ENCODE measurements around the gene REC114.
"Not testable (repeated sequence)": the region's sequence is repeated elsewhere in the genome, so short reads cannot be mapped to it uniquely, and the experiment has no call there.

REC114 gene

DNA sequence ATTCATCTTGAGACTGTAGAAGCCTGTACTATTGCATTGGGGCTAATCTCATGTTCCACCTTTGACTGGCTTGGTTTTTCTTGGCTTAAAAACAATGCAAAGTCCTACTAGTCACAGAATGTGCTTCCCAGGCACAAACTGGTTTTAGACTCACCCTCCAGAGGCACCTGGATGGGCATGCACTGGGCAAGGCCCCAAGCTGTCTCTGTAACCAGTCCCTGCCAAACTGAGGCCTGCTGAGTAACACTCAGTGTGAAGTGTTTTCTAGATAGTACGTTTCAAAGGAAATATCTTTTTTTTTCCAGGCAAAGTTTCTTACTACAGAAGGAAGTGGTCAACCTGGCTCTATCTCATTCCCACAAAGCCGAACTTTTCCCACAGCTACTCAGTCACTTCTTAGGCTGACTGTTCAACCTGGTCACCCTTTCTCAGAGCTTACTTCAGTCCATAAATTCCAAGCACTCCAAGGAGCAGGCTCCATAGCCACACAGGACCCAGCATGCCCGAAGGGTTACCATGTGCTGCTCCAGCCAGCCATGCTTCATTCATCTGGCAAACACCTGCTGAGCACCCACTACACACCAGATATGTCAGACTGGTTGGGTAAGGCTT lies 132.8 kb downstream of the REC114 start:
- DNase-seq (ENCODE audit: low read depth): no peak

- DNase-seq (ENCODE audit: low read depth): not testable (repeated sequence)
Observed at GRCh38 chr15:73577593-73577992, 134.6 kb downstream of the REC114 start.

DNA sequence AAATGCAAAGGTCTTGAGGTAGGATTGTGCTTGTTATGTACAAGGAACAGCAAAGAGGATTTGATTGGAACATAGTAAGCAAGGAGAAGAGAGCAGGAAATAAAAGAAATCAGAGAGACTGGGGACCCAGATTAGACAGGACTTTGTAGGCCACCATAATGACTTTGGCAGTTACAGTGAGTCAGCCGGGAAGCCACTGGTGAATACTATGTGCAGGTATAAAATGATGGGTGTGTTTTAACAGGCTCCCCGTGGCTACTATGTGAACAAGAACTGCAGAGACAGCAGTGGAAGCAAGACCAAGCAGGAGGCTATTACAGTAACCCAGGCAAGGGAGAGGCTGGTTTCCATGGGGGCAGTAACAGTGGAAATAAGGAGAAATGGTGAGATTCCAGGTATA lies 135.1 kb downstream of the REC114 start:
- no peak for DNase-seq (ENCODE audit: low read depth)

DNA sequence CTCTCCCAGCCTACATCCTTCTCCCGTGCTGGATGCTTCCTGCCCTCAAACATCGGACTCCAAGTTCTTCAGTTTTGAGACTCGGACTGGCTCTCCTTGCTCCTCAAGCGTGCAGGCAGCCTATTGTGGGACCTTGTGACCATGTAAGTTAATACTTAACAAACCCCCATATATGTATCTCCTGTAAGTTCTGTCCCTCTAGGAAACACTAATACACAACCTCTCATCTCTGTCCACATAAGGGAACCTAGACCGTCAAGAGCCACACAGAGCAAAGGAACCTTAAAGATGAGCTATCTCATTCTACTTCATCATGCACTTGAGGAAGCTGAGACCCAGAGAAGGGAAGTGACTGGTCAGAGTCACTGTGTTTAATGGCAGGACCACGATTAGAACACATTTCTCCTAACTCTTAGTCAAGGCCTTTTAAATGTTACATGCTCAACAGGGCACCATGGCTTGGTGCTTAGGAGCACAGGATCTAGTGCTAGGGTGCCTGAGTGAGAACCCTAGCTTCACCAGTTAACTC lies 140.0 kb downstream of the REC114 start:
- DNase-seq (ENCODE audit: low read depth): no peak

GRCh38 chr15:73583544-73583943 lies 140.6 kb downstream of the REC114 start:
- DNase-seq (ENCODE audit: low read depth): no peak

DNA sequence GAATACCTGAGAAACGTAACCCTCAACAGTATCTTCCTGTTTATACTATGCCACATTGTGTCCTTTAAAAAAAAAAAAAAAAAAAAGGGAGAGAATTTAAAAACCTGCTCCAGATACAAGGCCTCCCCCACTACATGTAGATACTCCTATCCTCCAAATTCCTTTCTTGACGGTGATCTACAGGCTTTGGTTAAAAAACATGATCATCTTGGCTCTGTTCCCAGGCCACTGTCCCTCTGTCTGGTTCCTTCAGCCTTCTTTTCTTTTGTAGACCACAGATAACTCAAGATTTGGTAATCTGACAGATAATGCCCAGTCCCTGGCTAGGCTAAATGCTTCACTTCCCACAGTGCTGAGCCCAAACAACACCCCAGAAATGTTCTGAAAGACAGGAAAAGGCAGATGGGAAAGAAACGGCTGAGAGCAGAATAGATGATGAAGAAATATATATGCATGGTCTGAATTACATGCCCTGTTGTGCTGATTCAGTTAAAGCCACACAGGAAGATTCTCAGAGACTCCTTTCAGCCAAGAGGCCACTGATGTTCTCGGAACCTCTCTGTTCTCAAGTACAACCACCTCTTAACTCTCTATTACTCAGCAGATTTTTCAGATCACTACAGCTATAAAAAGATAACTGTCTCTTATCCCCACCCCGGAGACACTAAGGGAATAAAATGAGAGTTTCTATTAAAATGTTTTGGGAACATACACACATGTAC lies 141.9 kb downstream of the REC114 start:
- no peak for DNase-seq (ENCODE audit: low read depth)

DNA sequence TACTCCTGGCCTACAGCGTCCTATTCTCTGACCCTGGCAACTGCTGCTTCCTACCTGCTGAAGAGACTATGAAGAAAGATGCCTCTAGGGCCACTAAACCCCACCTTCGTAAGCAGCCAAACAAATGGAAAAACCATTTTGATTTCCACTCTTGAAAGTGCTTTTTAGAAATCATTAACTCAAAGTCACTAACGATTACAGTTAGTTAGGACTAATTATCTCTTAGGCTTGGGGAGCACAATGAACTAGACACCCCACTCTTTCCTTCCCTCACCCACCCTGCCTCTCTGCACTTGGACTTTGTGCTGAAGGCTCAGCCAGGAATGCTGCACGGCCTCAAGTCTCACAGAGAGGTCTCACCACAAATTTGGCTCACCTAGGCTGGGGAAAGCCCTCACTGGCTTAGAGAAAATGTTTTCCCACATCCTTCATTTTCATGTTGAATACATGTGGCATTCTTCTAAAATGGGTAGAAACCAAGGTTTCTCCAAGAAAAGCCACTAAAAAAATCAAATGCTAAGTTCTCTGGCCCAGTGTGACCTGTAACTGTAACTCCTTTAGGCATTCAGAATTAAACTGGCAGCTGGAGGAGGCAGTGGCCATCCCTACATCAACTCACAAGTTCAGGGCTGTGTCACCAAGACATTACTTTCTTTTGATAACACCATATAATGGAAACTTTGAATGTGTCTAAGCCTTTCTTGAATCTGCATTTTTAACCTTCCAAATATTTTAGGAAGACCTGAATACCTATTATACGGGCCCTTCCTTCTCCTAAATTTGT lies 143.1 kb downstream of the REC114 start:
- no peak for DNase-seq (ENCODE audit: low read depth)

DNA sequence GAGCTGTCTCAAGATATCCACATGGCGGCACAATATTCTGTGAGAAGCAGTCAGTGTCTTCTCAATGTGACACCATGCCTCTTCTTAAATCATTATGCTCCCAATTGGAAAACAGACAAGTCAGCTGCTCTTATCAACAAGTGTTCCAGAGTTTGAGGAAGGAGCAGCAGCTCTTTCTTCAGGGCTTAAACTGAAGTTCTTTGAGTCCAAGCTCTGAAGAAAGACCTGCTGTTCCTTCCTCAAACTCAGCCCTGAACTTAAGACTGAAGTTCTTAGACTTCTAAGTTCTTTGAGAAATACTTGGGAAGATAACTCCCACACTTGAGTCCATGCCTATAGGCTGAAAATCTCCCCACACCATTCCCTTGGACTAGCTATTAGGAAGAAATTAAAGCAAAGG lies 146.8 kb downstream of the REC114 start:
- DNase-seq (ENCODE audit: low read depth): no peak

DNA sequence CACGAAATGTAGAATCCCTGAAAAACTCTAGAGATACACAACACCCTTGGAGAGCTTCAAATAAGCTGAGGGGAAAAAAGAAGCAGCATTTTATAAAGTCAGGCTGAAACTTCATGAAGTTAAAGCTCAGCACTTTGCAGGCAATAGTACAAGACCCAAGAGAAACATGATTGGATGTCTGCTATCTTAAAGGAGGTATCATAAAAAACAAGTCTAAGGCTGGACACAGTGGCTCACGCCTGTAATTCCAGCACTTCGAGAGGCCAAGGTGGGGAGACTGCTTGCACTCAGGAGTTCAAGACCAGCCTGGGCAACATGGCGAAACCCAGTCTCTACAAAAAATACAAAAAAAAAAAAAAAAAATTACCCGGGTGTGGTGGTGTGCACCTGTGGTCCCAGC lies 147.3 kb downstream of the REC114 start:
- no peak for DNase-seq (ENCODE audit: low read depth)

DNA sequence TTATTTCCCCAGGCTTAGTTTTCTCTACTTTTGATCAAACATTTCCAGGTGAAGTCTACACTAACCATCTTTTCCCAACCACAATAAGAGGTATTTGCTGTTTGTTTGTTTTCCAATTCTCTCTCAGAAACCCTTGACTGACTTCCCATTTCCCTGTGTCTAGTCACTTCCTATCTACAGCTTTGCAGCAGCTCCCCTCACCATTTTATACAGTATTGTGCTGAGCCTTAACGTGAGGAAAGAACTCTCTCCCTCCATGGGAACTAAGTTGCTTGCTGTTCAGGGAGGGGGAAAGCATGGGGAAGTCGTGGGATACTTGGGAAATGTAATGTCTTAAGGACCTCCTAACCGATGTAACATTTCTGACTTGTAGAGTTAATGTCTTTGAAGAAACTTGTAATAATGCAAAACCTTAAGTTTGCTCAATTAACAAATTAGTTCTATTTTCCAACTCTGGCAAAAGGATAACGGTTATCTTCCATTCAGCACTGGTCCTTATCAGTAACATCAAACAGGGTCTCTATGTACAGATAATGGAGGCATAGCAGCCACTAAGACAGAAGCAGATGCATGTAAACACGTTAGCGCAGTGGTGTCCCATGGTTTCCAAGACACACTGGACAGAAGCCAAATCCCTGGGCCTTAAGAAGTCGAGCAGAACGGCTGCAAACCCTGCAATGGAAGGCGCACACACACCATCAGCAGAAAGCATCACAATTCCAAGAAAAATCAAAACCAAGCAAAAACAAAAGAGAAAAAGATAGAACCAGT lies 150.5 kb downstream of the REC114 start:
- no peak for DNase-seq (ENCODE audit: low read depth)

DNA sequence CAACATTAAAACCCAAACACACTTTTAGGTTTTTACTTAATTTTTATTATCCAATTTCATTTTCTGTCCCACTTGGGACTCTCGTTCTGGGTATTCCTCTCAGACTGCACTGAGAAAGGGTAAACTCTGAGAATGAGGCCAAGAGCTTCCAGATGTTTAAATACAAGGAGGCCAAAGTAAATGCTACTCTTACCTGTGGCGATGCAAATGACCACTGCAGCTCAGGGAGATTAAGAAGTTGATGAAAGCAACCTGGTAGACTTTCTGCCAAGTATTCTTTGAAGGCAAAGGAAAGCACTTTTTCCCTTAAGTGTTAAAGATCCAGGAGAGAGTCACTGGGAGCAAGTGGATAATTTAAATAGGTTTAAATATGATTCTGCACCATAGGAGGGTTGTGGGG lies 151.1 kb downstream of the REC114 start:
- DNase-seq (ENCODE audit: low read depth): no peak

DNA sequence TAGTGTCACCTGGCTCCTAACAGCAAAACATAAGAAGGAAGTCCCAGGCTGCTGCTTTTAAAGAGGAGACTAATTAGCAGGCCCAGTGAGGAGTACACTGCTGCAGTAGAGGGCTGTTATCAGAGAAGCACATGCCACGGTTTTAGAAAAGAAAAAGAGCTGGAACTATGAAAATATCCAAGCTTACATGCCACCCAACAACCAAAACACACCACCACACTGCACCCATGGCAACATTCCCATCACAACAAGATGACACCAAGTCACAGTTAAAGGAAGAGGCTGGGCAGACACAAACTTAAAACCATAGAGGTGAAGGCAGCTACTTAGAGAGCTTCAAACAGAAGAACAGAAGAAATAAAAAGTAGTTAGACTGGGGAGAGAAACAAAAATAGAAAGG lies 153.2 kb downstream of the REC114 start:
- no peak for DNase-seq (ENCODE audit: low read depth)

DNA sequence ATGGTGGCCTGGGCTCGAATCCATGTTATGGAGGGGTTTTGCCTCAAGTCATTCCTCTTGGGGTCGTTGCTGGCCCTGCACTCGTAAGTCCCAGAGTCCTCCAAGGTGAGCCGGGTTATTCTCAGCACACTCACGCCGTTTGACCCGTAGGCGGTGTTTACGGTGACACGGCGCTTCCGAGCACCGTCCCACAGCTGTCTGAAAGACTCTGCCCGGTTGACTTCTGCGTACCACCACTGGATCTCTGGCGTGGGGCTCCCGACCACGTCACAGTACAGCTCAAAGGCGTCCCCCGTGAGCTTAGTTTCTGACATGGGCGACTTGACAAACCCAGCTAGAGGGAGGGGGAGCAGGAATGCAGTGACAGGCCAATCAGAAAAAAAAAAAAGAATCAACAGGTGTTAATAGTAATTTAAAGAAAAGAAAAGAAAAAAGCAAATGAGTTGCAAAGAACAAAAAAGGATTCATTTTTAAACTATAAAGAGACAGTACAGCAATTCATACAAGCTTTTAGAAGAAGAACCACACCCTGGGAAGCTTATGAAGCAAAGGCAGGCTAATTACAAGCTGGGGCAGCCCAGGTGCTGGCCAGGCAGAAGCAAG lies 154.2 kb downstream of the REC114 start:
- no peak for DNase-seq (ENCODE audit: low read depth)

GRCh38 chr15:73598530-73599160 lies 155.7 kb downstream of the REC114 start:
- no peak for DNase-seq (ENCODE audit: low read depth)

DNA sequence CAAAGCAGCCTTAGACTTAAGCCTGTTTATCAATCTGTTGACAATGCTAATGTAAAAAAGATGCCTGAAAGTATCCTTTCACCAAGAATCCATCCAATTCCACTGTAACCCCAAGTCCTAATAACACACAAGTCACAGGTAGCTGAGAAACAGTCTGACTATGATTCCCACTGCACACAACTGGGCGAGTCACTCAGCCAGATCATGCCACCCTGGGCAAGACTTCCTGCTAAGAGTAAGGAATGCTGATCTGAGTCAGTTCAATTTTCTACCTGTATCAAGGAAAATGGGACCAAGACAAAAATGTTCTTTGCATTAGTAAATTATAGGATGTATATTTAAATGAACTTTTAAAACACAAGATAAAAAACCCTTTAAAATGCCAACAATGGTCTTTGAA lies 157.0 kb downstream of the REC114 start:
- no peak for DNase-seq (ENCODE audit: low read depth)

- DNase-seq (ENCODE audit: low read depth): no peak
Observed at GRCh38 chr15:73600413-73601335, 157.7 kb downstream of the REC114 start.

DNA sequence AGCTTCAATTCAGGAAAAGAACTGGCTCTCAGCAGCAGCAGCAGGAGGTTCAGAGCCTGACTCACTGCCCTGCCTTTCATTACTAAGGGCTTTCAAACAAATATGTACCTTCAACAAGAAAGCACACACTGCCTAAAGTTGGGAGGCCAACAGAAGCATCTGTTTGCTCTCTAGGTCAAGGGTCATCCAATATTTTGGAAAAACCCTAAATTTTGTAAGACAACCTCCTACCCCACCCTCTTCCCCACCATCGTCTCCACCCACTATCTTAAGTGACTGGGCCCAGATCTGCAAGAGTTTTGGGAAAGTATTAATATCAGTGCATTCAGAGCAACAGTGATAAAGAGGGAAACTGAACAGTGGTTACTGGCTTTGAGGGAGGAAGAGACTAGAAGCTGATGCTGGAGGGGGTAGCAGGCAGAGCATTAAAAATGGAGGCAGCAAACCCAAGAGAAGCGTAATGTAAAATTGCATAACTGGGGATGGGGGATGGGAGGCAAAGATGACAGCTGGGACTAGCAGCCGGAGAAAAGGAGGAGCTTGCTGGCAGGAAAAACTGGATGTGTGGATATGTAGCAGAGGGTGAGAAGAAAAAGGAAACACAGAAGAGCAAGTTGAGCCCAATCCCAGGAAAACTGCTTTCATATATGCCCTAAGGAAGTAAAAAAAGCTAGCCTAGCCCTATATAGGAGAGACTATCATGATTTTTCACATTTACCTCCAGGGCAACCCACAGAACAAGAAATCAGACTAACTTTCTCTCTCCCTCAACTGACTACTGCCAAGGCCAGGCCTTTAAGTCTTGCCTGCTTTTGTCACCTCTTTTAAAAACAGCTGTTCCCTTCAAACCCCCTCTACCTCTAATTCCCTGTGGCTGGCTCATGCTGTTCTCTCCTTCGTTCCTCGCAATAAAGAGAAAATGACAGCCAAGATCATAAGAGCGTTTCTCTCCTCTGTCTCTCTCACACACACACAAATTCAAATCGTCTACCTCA lies 158.8 kb downstream of the REC114 start:
- no peak for DNase-seq (ENCODE audit: low read depth)

GRCh38 chr15:73602446-73602843 lies 159.5 kb downstream of the REC114 start:
- no peak for DNase-seq (ENCODE audit: low read depth)

DNA sequence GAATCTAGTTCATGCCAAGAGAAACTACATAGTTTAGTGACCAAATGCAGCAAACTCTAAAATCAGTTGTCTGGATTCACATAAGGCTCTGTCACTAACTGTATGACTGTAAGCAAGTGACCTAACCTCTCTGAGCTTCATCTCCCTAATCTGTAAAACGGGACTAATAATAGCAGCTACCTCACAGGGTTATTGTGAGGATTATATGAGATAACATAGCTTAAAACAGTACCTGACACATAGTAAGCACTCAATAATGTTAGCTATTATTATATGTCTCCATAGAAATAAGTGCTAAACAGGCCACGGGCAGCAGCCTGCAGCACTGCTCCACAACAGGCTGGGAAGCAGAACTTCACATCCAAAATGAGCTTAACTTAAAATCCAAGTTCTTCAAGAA lies 160.0 kb downstream of the REC114 start:
- DNase-seq (ENCODE audit: low read depth): no peak
